Activated T-helper 2 cell treated with anti-CD3 and anti-CD28 coated beads, Interferon-gamma antibody, Interleukin-2, Interleukin-4, amounts not matched to agents 10 μg/mL and 5 μg/mL and 100 μg/mL, durations not matched to agents 14 hours and 24 hours and 36 hours (primary cell): ENCODE measurements around the gene SEPHS1. TPM values are rescaled to one million over a fixed set of nuclear protein-coding genes. Genes with fewer than 3 reads are reported as not detected.

Experiments
- DNase-seq: peaks from one replicate; pipeline ENCODE4 v3.0.0; 2021; ENCODE audit warnings: low spot score
- H3K27ac Mint-ChIP-seq: one replicate; pipeline ENCODE4 v1.8.0; 2021; ENCODE audit warnings: mixed read lengths
- H3K27me3 Mint-ChIP-seq: one replicate; pipeline ENCODE4 v1.8.0; 2021; ENCODE audit warnings: low read depth, mixed read lengths
- H3K36me3 Mint-ChIP-seq: one replicate; pipeline ENCODE4 v1.8.0; 2021; ENCODE audit warnings: low read depth, mixed read lengths
- H3K4me1 Mint-ChIP-seq: one replicate; pipeline ENCODE4 v1.8.0; 2021; ENCODE audit warnings: low read depth, mixed read lengths
- H3K4me3 Mint-ChIP-seq: one replicate; pipeline ENCODE4 v1.8.0; 2021; ENCODE audit warnings: low read depth, mild to moderate bottlenecking, moderate library complexity, mixed read lengths
- H3K9me3 Mint-ChIP-seq: one replicate; pipeline ENCODE4 v1.8.0; 2021; ENCODE audit warnings: mixed read lengths
- intact Hi-C: fragments of 100-400 bp; cut with micrococcal nuclease; formaldehyde crosslinking; loops from one replicate; pipeline ENCODE4 v1.15.1; 2023
- total RNA-seq: library from RNA; stranded (reverse); gene quantifications from 2 replicates; pipeline ENCODE4 v1.2.3, GENCODE V29; 2022

SEPHS1 gene
- total RNA-seq, 1 donor from 2014 or later = 61.9 TPM

DNA sequence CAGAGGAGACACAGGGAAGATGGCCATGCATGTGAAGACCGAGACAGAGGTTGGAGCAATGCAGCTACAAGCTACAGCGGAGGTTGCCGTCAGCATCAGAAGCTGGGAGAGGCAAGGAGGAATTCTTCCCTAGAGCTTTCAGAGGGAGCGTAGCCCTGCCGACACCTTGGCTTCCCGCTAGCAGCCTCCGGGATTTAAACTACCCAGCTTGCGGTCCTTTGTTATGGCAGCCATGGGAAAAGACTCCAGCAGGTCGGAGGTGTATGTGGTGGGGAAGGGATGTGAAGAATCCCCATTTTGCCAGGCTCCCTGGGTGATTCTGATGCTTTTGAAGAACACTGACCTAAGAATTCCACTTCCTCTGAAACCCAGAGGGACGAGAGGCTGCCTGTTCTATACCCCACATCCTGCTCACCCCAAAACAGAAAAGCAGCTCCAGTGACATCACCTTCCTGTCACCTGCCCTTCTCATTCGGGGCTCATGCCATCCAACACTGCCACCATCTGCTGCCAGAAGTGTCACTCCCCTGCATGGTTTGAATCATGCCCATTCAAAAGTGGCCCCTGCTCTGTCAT, 3.3 kb upstream of the SEPHS1 start:
- Mint-ChIP-seq H3K9me3 (no peaks in the 10 kb centered on the region), H3K4me1 (peaks cover 37% of the 10 kb centered on the region), H3K4me3 (no peak overlapping the region), H3K27me3 (peaks cover 5% of the 10 kb centered on the region), H3K36me3 (no peaks in the 10 kb centered on the region), H3K27ac (no peak overlapping the region)
- intact Hi-C loops = loop anchor here (2.0 kb wide), 1 partner anchor 235 kb away; the partner anchor contains the start of gene PRPF18
- peak; percentile 27 for DNase-seq

DNA sequence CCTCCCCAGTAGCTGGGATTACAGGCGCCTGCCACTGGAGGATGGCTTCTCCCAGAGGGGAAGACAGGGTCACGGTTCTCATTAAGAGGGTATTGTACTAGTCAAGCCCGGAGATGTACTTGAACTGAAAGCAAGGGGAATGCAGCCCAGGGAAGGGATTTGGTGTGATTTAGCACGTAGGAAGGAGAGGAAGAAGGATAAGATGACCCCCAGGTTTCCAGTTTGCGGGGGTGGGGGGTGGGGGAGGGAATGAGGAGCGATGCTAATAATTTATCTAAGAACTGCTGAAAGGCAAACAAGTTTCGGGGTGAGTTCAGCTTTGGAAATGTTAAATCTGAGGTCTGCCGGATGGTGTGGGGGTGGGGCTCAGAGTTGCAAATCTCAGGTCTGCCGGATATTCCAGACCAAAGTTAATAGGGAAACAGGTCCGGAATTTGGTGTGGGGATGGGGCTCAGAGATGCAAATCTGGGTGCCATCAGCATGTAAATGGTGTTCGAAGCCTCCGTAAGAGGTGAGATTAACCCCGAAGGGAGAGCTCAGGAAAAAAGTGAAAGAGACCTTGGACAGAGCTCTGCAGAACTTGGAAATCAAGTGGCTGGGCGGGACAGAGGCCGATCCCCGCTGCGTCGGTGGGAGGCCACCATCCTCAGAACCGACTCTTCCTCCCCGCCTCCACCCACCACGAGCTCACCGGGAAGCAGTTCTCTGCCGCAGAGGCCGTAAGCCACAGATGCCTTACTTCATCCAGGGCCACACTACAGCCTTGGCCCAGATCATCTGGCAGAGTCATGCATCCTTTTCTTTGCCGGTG, 1.6 kb upstream of the SEPHS1 start:
- H3K4me3 Mint-ChIP-seq = peak overlapping the region; percentile 90
- peaks cover 9% of the 10 kb centered on the region for H3K36me3 Mint-ChIP-seq
- peak overlapping the region; percentile 90 for H3K27ac Mint-ChIP-seq
- no peaks in the 10 kb centered on the region for H3K9me3 Mint-ChIP-seq
- peaks cover 5% of the 10 kb centered on the region for H3K27me3 Mint-ChIP-seq
- intact Hi-C loops = loop anchor here (2.0 kb wide), 2 partner anchors 189 to 237 kb away; partner anchors contain the start of genes MCM10 and PRPF18
- H3K4me1 Mint-ChIP-seq = peaks cover 48% of the 10 kb centered on the region
- peak; percentile 25 for DNase-seq

DNA sequence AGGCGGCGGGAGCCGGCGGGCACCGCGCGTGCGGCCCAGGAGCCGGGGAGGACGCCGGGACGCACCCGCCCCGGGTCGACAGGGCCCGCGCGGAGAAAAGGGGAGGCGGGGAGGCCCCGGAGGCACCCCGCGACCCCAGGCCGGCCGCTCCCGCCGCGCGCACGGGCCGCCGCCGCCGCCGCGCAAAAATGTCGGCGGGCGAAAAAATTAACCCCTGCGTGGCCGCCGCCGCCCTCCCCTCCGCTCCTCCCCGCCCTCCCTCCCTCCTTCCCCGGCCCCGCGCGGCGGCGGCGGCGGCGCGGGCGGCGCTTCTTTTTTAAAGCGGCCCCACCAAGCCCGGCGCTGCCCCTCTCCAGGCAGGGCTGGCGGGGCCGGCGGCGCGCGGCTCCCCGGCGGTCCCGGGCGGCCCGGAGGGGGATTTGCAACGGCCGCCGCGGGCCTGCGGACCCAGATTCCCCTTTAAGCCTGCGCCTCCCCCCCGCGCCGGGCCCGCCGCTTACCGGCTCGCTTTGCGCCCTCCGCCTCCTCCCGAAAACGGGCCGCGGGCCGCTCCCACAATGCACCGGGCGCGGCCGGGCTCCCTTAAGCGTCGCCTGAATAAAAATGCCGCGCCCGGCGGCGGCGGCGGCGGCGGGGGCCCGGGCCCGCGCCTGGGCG, 465 bp downstream of the SEPHS1 start:
- intact Hi-C loops = loop anchor here (1.0 to 2.0 kb wide), 2 partner anchors 45 to 187 kb away; partner anchors contain the start of gene MCM10
- H3K4me1 Mint-ChIP-seq = peaks cover 47% of the 10 kb centered on the region
- DNase-seq = peak; percentile 68
- H3K27me3 Mint-ChIP-seq = peaks cover under 1% of the 10 kb centered on the region
- H3K36me3 Mint-ChIP-seq = peaks cover 22% of the 10 kb centered on the region
- peak overlapping the region; percentile 62 for H3K4me3 Mint-ChIP-seq
- no peak overlapping the region for H3K27ac Mint-ChIP-seq
- H3K9me3 Mint-ChIP-seq = no peaks in the 10 kb centered on the region

GRCh38 chr10:13347043-13347499, 1.0 kb downstream of the SEPHS1 start:
- Mint-ChIP-seq H3K9me3 (no peaks in the 10 kb centered on the region), H3K4me1 (peaks cover 41% of the 10 kb centered on the region), H3K36me3 (peaks cover 22% of the 10 kb centered on the region), H3K27ac (peak overlapping the region; percentile 87), H3K4me3 (peak overlapping the region; percentile 80), H3K27me3 (no peaks in the 10 kb centered on the region)
- intact Hi-C loops = no loop called here
- DNase-seq = no peak

- H3K4me3 Mint-ChIP-seq = peak overlapping the region; percentile 80
- intact Hi-C loops = no loop called here
- no peaks in the 10 kb centered on the region for H3K9me3 Mint-ChIP-seq
- H3K36me3 Mint-ChIP-seq = peaks cover 24% of the 10 kb centered on the region
- H3K27me3 Mint-ChIP-seq = no peaks in the 10 kb centered on the region
- DNase-seq = no peak
- H3K4me1 Mint-ChIP-seq = peaks cover 35% of the 10 kb centered on the region
- H3K27ac Mint-ChIP-seq = peak overlapping the region; percentile 87
These were observed 1.6 kb downstream of the SEPHS1 start for GRCh38 chr10:13346283-13347042.

DNA sequence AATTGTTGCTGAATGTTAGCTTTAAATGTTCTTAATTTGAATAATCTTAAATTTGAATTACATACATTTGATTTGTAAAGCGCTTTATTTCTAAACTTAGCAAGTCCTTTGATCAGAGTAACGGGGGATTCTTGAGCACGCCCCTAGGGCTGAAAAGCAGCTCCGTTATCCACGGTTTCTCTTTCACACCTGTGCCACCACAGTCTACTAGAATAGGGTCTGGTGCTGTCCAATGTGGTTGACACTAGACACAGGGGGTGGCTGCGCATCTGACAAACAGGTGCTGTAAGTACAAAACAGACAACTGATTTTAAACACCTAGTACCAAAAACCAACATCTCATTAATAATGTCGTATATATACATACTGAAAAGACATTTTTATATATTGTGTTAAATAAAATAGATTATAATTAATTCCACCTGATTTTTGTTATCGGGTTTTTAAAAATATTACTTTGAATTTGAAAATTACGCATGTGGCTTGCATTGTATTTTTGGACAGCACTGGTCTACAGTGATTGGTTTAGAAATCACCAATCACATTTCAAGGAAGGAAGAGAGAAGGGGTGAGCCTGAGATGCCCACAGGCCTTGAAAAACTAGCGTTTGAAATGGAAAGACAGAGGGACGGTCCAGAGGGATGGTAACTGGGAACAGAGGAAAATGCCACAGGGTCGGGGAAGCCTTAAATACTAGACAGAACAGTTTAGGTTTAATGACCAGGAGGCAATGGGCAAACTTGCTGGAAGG, 7.3 kb downstream of the SEPHS1 start:
- Mint-ChIP-seq H3K27ac (peak overlapping the region; percentile 62), H3K27me3 (no peaks in the 10 kb centered on the region), H3K36me3 (peaks cover 54% of the 10 kb centered on the region), H3K4me3 (peak overlapping the region; percentile 21), H3K9me3 (no peaks in the 10 kb centered on the region), H3K4me1 (peaks cover 23% of the 10 kb centered on the region)
- intact Hi-C loops = no loop called here
- DNase-seq = no peak

GRCh38 chr10:13340068-13340467, 8.0 kb downstream of the SEPHS1 start:
- no peaks in the 10 kb centered on the region for H3K27me3 Mint-ChIP-seq
- H3K4me1 Mint-ChIP-seq = peaks cover 21% of the 10 kb centered on the region
- DNase-seq = no peak
- peaks cover 51% of the 10 kb centered on the region for H3K36me3 Mint-ChIP-seq
- H3K27ac Mint-ChIP-seq = peak overlapping the region; percentile 31
- no peaks in the 10 kb centered on the region for H3K9me3 Mint-ChIP-seq
- peak overlapping the region; percentile 5 for H3K4me3 Mint-ChIP-seq
- intact Hi-C loops = no loop called here

- Mint-ChIP-seq H3K27me3 (no peaks in the 10 kb centered on the region), H3K36me3 (peaks cover 48% of the 10 kb centered on the region), H3K27ac (no peak overlapping the region), H3K9me3 (no peaks in the 10 kb centered on the region), H3K4me3 (no peak overlapping the region), H3K4me1 (peaks cover 16% of the 10 kb centered on the region)
- intact Hi-C loops = no loop called here
- no peak for DNase-seq
These were observed 9.5 kb downstream of the SEPHS1 start for GRCh38 chr10:13338390-13339110.

- peaks cover 44% of the 10 kb centered on the region for H3K36me3 Mint-ChIP-seq
- DNase-seq = no peak
- no peak overlapping the region for H3K4me3 Mint-ChIP-seq
- H3K4me1 Mint-ChIP-seq = peaks cover 16% of the 10 kb centered on the region
- intact Hi-C loops = no loop called here
- H3K27me3 Mint-ChIP-seq = no peaks in the 10 kb centered on the region
- no peaks in the 10 kb centered on the region for H3K9me3 Mint-ChIP-seq
- H3K27ac Mint-ChIP-seq = no peak overlapping the region
These were observed 10.3 kb downstream of the SEPHS1 start for GRCh38 chr10:13337827-13338196.

DNA sequence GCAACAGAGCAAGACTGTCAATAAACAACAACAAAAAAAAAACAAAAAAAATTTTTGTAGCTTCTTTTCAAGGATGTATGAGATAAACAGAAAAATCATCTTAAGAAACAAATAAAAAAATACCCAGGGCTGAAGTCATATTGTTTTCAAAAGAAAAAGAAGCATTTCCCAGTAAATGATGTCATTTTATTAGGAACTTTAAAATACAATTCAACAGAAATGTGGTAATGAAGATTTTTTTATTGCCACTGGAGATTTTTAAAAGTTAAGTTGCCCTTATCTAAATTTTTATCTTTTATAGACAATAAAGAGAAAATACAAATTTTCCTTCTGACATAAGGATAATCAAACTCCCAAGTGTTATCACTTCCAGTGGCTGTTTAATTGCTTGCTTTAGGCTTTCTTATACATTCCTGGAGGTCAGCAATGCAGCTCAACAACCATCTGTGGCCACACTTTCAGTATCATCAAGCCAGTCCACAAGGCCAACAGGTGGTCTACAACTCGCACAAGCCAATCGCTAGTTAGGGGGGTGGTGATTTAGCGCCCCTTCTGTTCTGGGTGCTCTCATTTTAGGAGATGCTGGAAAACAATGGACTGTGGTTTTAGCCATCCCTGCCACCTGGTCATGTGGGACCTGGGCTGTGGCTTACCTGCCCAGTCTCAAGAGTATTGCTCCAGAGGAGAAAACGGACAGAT, 10.8 kb downstream of the SEPHS1 start:
- no peak overlapping the region for H3K27ac Mint-ChIP-seq
- H3K9me3 Mint-ChIP-seq = no peaks in the 10 kb centered on the region
- intact Hi-C loops = no loop called here
- no peak for DNase-seq
- H3K4me3 Mint-ChIP-seq = no peak overlapping the region
- H3K27me3 Mint-ChIP-seq = no peaks in the 10 kb centered on the region
- peaks cover 16% of the 10 kb centered on the region for H3K4me1 Mint-ChIP-seq
- H3K36me3 Mint-ChIP-seq = peaks cover 48% of the 10 kb centered on the region

GRCh38 chr10:13335881-13336280, 12.2 kb downstream of the SEPHS1 start:
- no peaks in the 10 kb centered on the region for H3K27me3 Mint-ChIP-seq
- no peaks in the 10 kb centered on the region for H3K9me3 Mint-ChIP-seq
- intact Hi-C loops = no loop called here
- H3K4me1 Mint-ChIP-seq = peaks cover 13% of the 10 kb centered on the region
- H3K36me3 Mint-ChIP-seq = peaks cover 55% of the 10 kb centered on the region
- H3K4me3 Mint-ChIP-seq = no peak overlapping the region
- DNase-seq = no peak
- no peak overlapping the region for H3K27ac Mint-ChIP-seq
